PC-3 (cell line): ENCODE measurements around the gene PTOV1. TPM values are rescaled to one million over a fixed set of nuclear protein-coding genes. Genes with fewer than 3 reads are reported as not detected.

Source experiments
- ATAC-seq: fragments of 200-7000 bp; cut with Tn5 transposase; 2 replicates; pipeline ENCODE4 v1.9.1; 2020; ENCODE audit warnings: mild to moderate bottlenecking, moderate library complexity
- BruUV-seq: library from RNA; stranded (reverse); fragments of 400-500 nt; replicated peaks from 2 replicates; lab custom pipeline; 2021; lab: Mats Ljungman, UMichigan
- CTCF ChIA-PET: fragments of 300-600 bp; sonication (Branson Sonifier 250); formaldehyde crosslinking; loops from one replicate; lab custom pipeline; 2022; ENCODE audit warnings: antibody characterized with exemption; lab: Charles Lee
- POLR2A ChIA-PET: fragments of 300-600 bp; sonication (Branson Sonifier 250); formaldehyde crosslinking; loops from one replicate; lab custom pipeline; 2022; ENCODE audit warnings: antibody characterized with exemption; ENCODE audit not compliant: unreplicated experiment; lab: Charles Lee
- DNase-seq: peaks from one replicate; pipeline ENCODE4 v3.0.0-alpha.2; 2015
- H2AFZ ChIP-seq: fragments of 300-600 bp; sonication (generic); 2 replicates; pipeline ENCODE4 v1.6.0; 2016; ENCODE audit warnings: antibody characterized with exemption, low read length
- H3F3A ChIP-seq: fragments of 300-600 bp; sonication (generic); one replicate; pipeline ENCODE4 v1.6.0; 2017; ENCODE audit warnings: antibody characterized with exemption, low read length, control low read depth, mild to moderate bottlenecking; ENCODE audit not compliant: unreplicated experiment
- H3K27ac ChIP-seq: fragments of 300-600 bp; sonication (generic); 2 replicates; pipeline ENCODE4 v1.5.1; 2016; ENCODE audit warnings: mild to moderate bottlenecking, low read length
- H3K27me3 ChIP-seq: fragments of 300-600 bp; sonication (generic); 2 replicates; pipeline ENCODE4 v1.6.1; 2016; ENCODE audit warnings: low read length, mixed read lengths
- H3K36me3 ChIP-seq: fragments of 300-600 bp; sonication (generic); 2 replicates; pipeline ENCODE4 v1.6.1; 2016; ENCODE audit warnings: low read depth, mixed run types, low read length, mixed read lengths
- H3K4me1 ChIP-seq: fragments of 300-600 bp; sonication (generic); 2 replicates; pipeline ENCODE4 v1.5.1; 2016; ENCODE audit warnings: low read length; ENCODE audit not compliant: insufficient read depth
- H3K4me2 ChIP-seq: fragments of 300-600 bp; sonication (generic); 2 replicates; pipeline ENCODE4 v1.6.0; 2016; ENCODE audit warnings: low read length
- H3K4me3 ChIP-seq: fragments of 300-600 bp; sonication (generic); 2 replicates; pipeline ENCODE4 v1.5.1; 2016; ENCODE audit warnings: mild to moderate bottlenecking, low read length, mixed read lengths
- H3K79me2 ChIP-seq: fragments of 300-600 bp; sonication (generic); 2 replicates; pipeline ENCODE4 v1.6.1; 2017; ENCODE audit warnings: low read length, mixed read lengths
- H3K9ac ChIP-seq: fragments of 300-600 bp; sonication (generic); 2 replicates; pipeline ENCODE4 v1.6.0; 2016; ENCODE audit warnings: mild to moderate bottlenecking, low read length
- H3K9me2 ChIP-seq: fragments of 300-600 bp; sonication (generic); replicated peaks from 2 replicates; pipeline ENCODE4 v1.6.1; 2016; ENCODE audit warnings: mixed run types, low read length, mixed read lengths
- H3K9me3 ChIP-seq: fragments of 300-600 bp; sonication (generic); 2 replicates; pipeline ENCODE4 v1.6.1; 2016; ENCODE audit warnings: low read length, mixed read lengths
- H4K20me1 ChIP-seq: fragments of 300-600 bp; sonication (generic); 2 replicates; pipeline ENCODE4 v1.6.1; 2016; ENCODE audit warnings: low read length, mixed read lengths
- EZH2 ChIP-seq: fragments of 300-600 bp; sonication (generic); IDR thresholded peaks from one replicate; pipeline ENCODE4 v1.6.1; 2017; ENCODE audit warnings: antibody characterized with exemption, mild to moderate bottlenecking, low read length; ENCODE audit not compliant: unreplicated experiment
- EZH2phosphoT487 ChIP-seq: fragments of 300-600 bp; sonication (generic); IDR thresholded peaks from 2 replicates; pipeline ENCODE4 v1.6.1; 2018; ENCODE audit warnings: mild to moderate bottlenecking, antibody characterized with exemption, low read length, borderline replicate concordance
- intact Hi-C: fragments of 100-400 bp; cut with micrococcal nuclease; formaldehyde crosslinking; loops from 2 replicates; pipeline ENCODE4 v1.9.0; 2023
- total RNA-seq: library from RNA; depleted of rRNA; stranded (reverse); fragments of >200 nt; gene quantifications from 2 replicates; pipeline ENCODE4 v1.2.3, GENCODE V29; 2014
- TF ChIP-seq, protein P1 (sequence below): fragments of 300-600 bp; sonication (generic); conservative IDR thresholded peaks from 2 replicates; pipeline ENCODE4 v1.5.1; 2017; ENCODE audit warnings: antibody characterized with exemption, low read depth, mild to moderate bottlenecking, low read length

The PTOV1 gene
- total RNA-seq, 1 experiment from 2014 or later = 148 TPM

- intact Hi-C loops = no loop called here
- BruUV-seq = no TSS peak
- POLR2A ChIA-PET = no interaction called here
Measured at GRCh38 chr19:49861541-49862378, 10.8 kb downstream of the PTOV1 start.

DNA sequence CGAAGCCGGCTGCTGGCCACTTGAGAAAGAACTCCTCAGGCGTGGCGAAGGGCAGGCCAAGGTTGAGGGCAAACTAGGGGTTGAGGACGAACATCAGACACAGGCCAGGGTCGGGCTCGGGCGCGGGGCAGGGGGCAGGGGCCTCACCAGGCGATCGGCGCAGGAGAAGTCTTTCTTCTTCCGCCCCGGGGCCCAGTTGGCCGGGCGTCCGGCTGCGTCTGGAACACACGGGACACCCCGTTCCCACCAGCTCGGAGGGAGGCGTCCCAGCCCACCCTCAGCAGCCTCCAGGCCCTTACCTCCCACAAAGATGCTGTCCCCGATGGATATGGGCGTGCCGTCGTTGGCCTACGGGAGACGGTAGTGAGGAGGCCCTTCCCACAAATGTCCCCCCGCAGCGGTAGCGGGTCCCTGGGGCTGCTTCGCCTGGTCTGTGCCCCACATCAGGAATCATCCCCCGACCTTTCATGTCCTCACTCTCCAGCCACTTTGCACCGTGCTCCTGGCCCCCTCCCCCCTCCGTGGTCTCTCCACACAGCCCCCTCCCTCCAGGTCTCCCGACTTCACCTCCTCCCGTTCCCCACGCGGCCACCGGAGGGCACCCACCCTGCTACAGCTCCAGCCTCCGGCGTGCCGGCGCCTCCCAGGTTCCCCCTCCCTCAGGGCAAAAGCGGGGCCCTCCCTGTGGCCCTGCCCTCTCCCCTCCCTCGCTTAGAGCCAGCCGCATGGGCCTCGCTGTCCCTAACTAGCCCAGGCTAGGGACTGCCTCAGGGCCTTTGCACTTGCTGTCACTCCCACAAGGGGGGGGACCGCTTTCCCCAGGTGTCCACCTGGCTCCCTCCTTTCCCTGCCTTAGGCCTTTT lies 11.7 kb downstream of the PTOV1 start:
- Histone ChIP-seq H4K20me1 (peaks cover 17% of the 10 kb centered on the region), H3F3A (peaks cover 5% of the 10 kb centered on the region), H3K27me3 (no peaks in the 10 kb centered on the region), H2AFZ (no peak overlapping the region), H3K9me3 (no peaks in the 10 kb centered on the region), H3K4me1 (peaks cover 15% of the 10 kb centered on the region), H3K79me2 (peaks cover 41% of the 10 kb centered on the region), H3K27ac (no peak overlapping the region), H3K9ac (no peak overlapping the region), H3K4me3 (no peak overlapping the region), H3K4me2 (no peak overlapping the region), H3K9me2 (no peaks in the 10 kb centered on the region), H3K36me3 (peaks cover 51% of the 10 kb centered on the region)
- intact Hi-C loops = no loop called here
- ATAC-seq (no peak), DNase-seq (no peak)
- ChIA-PET POLR2A (no interaction called here), CTCF (no interaction called here)
- no TSS peak for BruUV-seq
- TF ChIP-seq EZH2 (no peak), EZH2phosphoT487 (no peak)
- TF ChIP-seq, protein P1, sequence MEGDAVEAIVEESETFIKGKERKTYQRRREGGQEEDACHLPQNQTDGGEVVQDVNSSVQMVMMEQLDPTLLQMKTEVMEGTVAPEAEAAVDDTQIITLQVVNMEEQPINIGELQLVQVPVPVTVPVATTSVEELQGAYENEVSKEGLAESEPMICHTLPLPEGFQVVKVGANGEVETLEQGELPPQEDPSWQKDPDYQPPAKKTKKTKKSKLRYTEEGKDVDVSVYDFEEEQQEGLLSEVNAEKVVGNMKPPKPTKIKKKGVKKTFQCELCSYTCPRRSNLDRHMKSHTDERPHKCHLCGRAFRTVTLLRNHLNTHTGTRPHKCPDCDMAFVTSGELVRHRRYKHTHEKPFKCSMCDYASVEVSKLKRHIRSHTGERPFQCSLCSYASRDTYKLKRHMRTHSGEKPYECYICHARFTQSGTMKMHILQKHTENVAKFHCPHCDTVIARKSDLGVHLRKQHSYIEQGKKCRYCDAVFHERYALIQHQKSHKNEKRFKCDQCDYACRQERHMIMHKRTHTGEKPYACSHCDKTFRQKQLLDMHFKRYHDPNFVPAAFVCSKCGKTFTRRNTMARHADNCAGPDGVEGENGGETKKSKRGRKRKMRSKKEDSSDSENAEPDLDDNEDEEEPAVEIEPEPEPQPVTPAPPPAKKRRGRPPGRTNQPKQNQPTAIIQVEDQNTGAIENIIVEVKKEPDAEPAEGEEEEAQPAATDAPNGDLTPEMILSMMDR = peak; percentile 66

More at GRCh38 chr19:49861541-49862378, 10.8 kb downstream of the PTOV1 start:
- Histone ChIP-seq H3K36me3 (peaks cover 54% of the 10 kb centered on the region), H3K9ac (no peak overlapping the region), H3K79me2 (peaks cover 39% of the 10 kb centered on the region), H3K27me3 (no peaks in the 10 kb centered on the region), H3K9me2 (no peaks in the 10 kb centered on the region), H3K4me1 (peaks cover 14% of the 10 kb centered on the region), H2AFZ (no peak overlapping the region), H3K27ac (no peak overlapping the region), H3K4me2 (no peak overlapping the region), H3F3A (peaks cover 5% of the 10 kb centered on the region), H4K20me1 (peaks cover 17% of the 10 kb centered on the region), H3K9me3 (no peaks in the 10 kb centered on the region), H3K4me3 (no peak overlapping the region)
- TF ChIP-seq, protein P1 = no peak
- TF ChIP-seq EZH2phosphoT487 (no peak), EZH2 (no peak)
- no peak for ATAC-seq
- CTCF ChIA-PET = no interaction called here
- no peak for DNase-seq
